GM12878 (cell line): Measurements from ENCODE around the gene CD9. TPM values are rescaled to one million over a fixed set of nuclear protein-coding genes. Genes with fewer than 3 reads are reported as not detected.

Experiments
- ATAC-seq: fragments of 200-7000 bp; cut with Tn5 transposase; 3 replicates; pipeline ENCODE4 v1.9.1; 2020; ENCODE audit warnings: mild to moderate bottlenecking, moderate library complexity
- BruUV-seq: library from RNA; stranded (reverse); fragments of 400-500 nt; replicated peaks from 2 replicates; lab custom pipeline; 2021; lab: Mats Ljungman, UMichigan
- CTCF ChIA-PET: fragments of 300-600 bp; sonication (Branson Sonifier 250); formaldehyde crosslinking; extraction: SDS; loops from one replicate; lab custom pipeline; 2021; ENCODE audit warnings: inconsistent platforms; lab: Yijun Ruan, JAX
- POLR2A ChIA-PET: fragments of 350-600 bp; formaldehyde crosslinking; extraction: SDS; loops from one replicate; lab custom pipeline; 2021; ENCODE audit warnings: inconsistent platforms; lab: Charles Lee
- RAD21 ChIA-PET: fragments of 300-600 bp; sonication (Branson Sonifier 250); formaldehyde crosslinking; loops from one replicate; lab custom pipeline; 2023; ENCODE audit warnings: antibody characterized with exemption; ENCODE audit not compliant: unreplicated experiment; lab: Charles Lee
- SMC1A ChIA-PET: fragments of 300-600 bp; sonication (Branson Sonifier 250); formaldehyde crosslinking; loops from one replicate; lab custom pipeline; 2023; ENCODE audit not compliant: unreplicated experiment, uncharacterized antibody; lab: Charles Lee
- DNase-seq: peaks from one replicate; pipeline ENCODE4 v3.0.0-alpha.2; 2011; ENCODE audit warnings: low read depth, low spot score
- FAIRE-seq: peaks from 3 replicates; lab custom pipeline; 2011; peaks lifted over from hg19 to GRCh38; lab: Jason Lieb, UNC
- H2AFZ ChIP-seq: 2 replicates; pipeline ENCODE4 v1.6.0; 2011; ENCODE audit warnings: low read depth, low read length, control low read depth; ENCODE audit not compliant: control insufficient read depth
- H3K27ac ChIP-seq: 2 replicates; pipeline ENCODE4 v1.5.1; 2011; ENCODE audit warnings: control low read depth; ENCODE audit not compliant: control insufficient read depth, insufficient read depth
- H3K27me3 ChIP-seq, 2 experiments: replicated peaks in 1 of 2; 2 replicates each; pipeline versions ENCODE4 v1.6.0 to v1.6.1; 2011; ENCODE audit warnings: low read length in 1 of 2; ENCODE audit not compliant: control insufficient read depth in 2 of 2, insufficient read depth in 2 of 2
- H3K36me3 ChIP-seq, 2 experiments: 2 replicates each; pipeline ENCODE4 v1.5.1; 2011; ENCODE audit warnings: low read length in 1 of 2; ENCODE audit not compliant: control insufficient read depth in 2 of 2, insufficient read depth in 2 of 2
- H3K4me1 ChIP-seq: 2 replicates; pipeline ENCODE4 v1.6.1; 2011; ENCODE audit warnings: mild to moderate bottlenecking, low read length, moderate library complexity, mixed read lengths; ENCODE audit not compliant: control insufficient read depth, insufficient read depth
- H3K4me2 ChIP-seq: 2 replicates; pipeline ENCODE4 v1.6.0; 2011; ENCODE audit warnings: control low read depth; ENCODE audit not compliant: control insufficient read depth, insufficient read depth
- H3K4me3 ChIP-seq: fragments of 200-600 bp; sonication (generic); 2 replicates; pipeline ENCODE4 v1.5.1; 2016
- H3K79me2 ChIP-seq: 2 replicates; pipeline ENCODE4 v1.6.0; 2011; ENCODE audit warnings: low read length; ENCODE audit not compliant: control insufficient read depth, insufficient read depth
- H3K9ac ChIP-seq: 2 replicates; pipeline ENCODE4 v1.8.0; 2011; ENCODE audit warnings: low read length, control low read depth, mixed read lengths; ENCODE audit not compliant: control insufficient read depth, insufficient read depth
- H3K9me3 ChIP-seq: replicated peaks from 3 replicates; pipeline ENCODE4 v1.5.1; 2011; ENCODE audit warnings: mild to moderate bottlenecking, low read length; ENCODE audit not compliant: control insufficient read depth, insufficient read depth
- H4K20me1 ChIP-seq: 2 replicates; pipeline ENCODE4 v1.6.0; 2011; ENCODE audit not compliant: control insufficient read depth, insufficient read depth
- ATF7 ChIP-seq: fragments of 450-650 bp; IDR thresholded peaks from 2 replicates; pipeline ENCODE4 v1.6.1; 2016; ENCODE audit warnings: low read depth, mild to moderate bottlenecking
- CHD1 ChIP-seq: IDR thresholded peaks from 2 replicates; pipeline ENCODE4 v1.6.1; 2012; ENCODE audit warnings: low read depth, low read length, improper control_type of control experiment
- CHD2 ChIP-seq: IDR thresholded peaks from 2 replicates; pipeline ENCODE4 v1.6.1; 2011; ENCODE audit warnings: low read depth, low read length, improper control_type of control experiment, borderline replicate concordance
- CREB1 ChIP-seq: IDR thresholded peaks from 2 replicates; pipeline ENCODE4 v1.6.1; 2012; ENCODE audit warnings: low read depth, mild to moderate bottlenecking, inconsistent platforms
- GABPA ChIP-seq: IDR thresholded peaks from 2 replicates; pipeline ENCODE4 v1.6.1; 2014; ENCODE audit warnings: antibody characterized with exemption, low read depth, mild to moderate bottlenecking, inconsistent platforms
- NR2F1 ChIP-seq: fragments of 450-650 bp; conservative IDR thresholded peaks from 2 replicates; pipeline ENCODE4 v1.6.1; 2017; ENCODE audit warnings: mild to moderate bottlenecking
- SIN3A ChIP-seq: IDR thresholded peaks from 2 replicates; pipeline ENCODE4 v1.6.1; 2012; ENCODE audit warnings: low read depth, low read length, improper control_type of control experiment
- TCF3 ChIP-seq: IDR thresholded peaks from 2 replicates; pipeline ENCODE4 v1.6.1; 2012; ENCODE audit warnings: low read depth, mild to moderate bottlenecking, low read length, borderline replicate concordance; ENCODE audit not compliant: insufficient read depth
- WRNIP1 ChIP-seq: IDR thresholded peaks from 2 replicates; pipeline ENCODE4 v1.6.1; 2011; ENCODE audit warnings: low read depth, low read length, improper control_type of control experiment, borderline replicate concordance
- WGBS: methylation state at CpG from one replicate; pipeline ENCODE4 v1.1.6; 2016; ENCODE audit warnings: low lambda C conversion rate; ENCODE audit not compliant: insufficient replicate concordance, insufficient coverage; ENCODE audit errors: missing lambda C conversion rate; 5-methylcytosine and 5-hydroxymethylcytosine counted together
- in situ Hi-C: fragments of 300-500 bp; cut with MboI; formaldehyde crosslinking; loops from 9 replicates; pipeline ENCODE4 v1.14.3; 2018; ENCODE audit warnings: mixed read lengths
- intact Hi-C: fragments of 100-400 bp; cut with micrococcal nuclease; formaldehyde crosslinking; loops from one replicate; pipeline ENCODE4 v1.14.2; 2022; ENCODE audit not compliant: unreplicated experiment
- polyA plus RNA-seq, 11 experiments: library from polyadenylated mRNA; depleted of rRNA in 4 of 11; unstranded in 6 of 11; stranded (reverse) in 5 of 11; fragments of >200 nt; fragmentation: Nextera tagmentation in 4 of 11; fragmentation: Illumina TruSeq in 1 of 11; extraction: Ambion mirVana in 4 of 11; extraction: Trizol in 1 of 11; gene quantifications; 1 replicate in 1 of 11; 2 replicates in 10 of 11; pipeline versions ENCODE4 v1.2.1 to v1.2.3, GENCODE V29; 2011 to 2016; ENCODE audit warnings: inconsistent platforms in 2 of 11, missing spikeins in 2 of 11, low read depth in 1 of 11
- total RNA-seq, 4 experiments: library from RNA; depleted of rRNA in 3 of 4; stranded (reverse); fragments of >200 nt in 3 of 4; fragmentation: Illumina TruSeq in 1 of 4; extraction: Trizol in 1 of 4; gene quantifications; 2 replicates each; pipeline versions ENCODE4 v1.2.1 to v1.2.3, GENCODE V29; 2013 to 2021
- TF ChIP-seq, protein P1 (sequence below): fragments of 450-650 bp; IDR thresholded peaks from 2 replicates; pipeline ENCODE4 v1.6.1; 2017; ENCODE audit warnings: mild to moderate bottlenecking, moderate library complexity
- TF ChIP-seq, protein P2 (sequence below): fragments of 450-650 bp; formaldehyde crosslinking; IDR thresholded peaks from 2 replicates; pipeline ENCODE4 v1.4.0; 2022; ENCODE audit warnings: mild to moderate bottlenecking, moderate library complexity

The CD9 gene
- total and polyA plus RNA-seq, 10 of the 15 experiments (the other 5 are each of a cell fraction or from before 2014, with no cell fraction given): 4.8 to 29.9 (median 9.7) TPM

DNA sequence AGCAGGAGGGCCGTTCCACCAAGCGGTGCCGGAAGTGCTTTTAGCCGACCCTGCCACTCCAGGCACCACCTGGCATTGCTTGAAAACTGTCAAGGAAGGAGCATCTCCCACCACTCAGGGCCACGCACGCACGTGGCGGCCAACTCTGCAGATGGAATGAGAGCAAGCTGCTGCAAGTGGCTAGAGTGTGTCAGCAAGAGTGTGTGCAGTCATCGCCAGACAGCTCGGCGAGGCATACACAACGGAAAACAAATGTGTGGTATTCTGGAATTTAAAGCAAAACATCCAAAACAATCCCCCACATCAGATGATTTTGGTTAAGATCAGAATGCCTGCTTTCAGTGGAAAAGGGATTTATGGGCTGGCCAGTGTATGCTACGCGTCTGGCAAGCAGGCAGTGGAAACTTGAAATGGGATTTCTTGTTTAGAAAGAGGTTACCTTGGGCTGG, 11.2 kb downstream of the CD9 start (continued):
- no peak for TF ChIP-seq GABPA
- TF ChIP-seq SIN3A: no peak
- TF ChIP-seq CHD2: no peak
- TF ChIP-seq ATF7: no peak
- no peak for TF ChIP-seq WRNIP1
- TF ChIP-seq, protein P1, sequence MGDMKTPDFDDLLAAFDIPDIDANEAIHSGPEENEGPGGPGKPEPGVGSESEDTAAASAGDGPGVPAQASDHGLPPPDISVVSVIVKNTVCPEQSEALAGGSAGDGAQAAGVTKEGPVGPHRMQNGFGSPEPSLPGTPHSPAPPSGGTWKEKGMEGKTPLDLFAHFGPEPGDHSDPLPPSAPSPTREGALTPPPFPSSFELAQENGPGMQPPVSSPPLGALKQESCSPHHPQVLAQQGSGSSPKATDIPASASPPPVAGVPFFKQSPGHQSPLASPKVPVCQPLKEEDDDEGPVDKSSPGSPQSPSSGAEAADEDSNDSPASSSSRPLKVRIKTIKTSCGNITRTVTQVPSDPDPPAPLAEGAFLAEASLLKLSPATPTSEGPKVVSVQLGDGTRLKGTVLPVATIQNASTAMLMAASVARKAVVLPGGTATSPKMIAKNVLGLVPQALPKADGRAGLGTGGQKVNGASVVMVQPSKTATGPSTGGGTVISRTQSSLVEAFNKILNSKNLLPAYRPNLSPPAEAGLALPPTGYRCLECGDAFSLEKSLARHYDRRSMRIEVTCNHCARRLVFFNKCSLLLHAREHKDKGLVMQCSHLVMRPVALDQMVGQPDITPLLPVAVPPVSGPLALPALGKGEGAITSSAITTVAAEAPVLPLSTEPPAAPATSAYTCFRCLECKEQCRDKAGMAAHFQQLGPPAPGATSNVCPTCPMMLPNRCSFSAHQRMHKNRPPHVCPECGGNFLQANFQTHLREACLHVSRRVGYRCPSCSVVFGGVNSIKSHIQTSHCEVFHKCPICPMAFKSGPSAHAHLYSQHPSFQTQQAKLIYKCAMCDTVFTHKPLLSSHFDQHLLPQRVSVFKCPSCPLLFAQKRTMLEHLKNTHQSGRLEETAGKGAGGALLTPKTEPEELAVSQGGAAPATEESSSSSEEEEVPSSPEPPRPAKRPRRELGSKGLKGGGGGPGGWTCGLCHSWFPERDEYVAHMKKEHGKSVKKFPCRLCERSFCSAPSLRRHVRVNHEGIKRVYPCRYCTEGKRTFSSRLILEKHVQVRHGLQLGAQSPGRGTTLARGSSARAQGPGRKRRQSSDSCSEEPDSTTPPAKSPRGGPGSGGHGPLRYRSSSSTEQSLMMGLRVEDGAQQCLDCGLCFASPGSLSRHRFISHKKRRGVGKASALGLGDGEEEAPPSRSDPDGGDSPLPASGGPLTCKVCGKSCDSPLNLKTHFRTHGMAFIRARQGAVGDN: no peak
- no peak for TF ChIP-seq NR2F1
- TF ChIP-seq, all 136 proteins: peak for 0

DNA sequence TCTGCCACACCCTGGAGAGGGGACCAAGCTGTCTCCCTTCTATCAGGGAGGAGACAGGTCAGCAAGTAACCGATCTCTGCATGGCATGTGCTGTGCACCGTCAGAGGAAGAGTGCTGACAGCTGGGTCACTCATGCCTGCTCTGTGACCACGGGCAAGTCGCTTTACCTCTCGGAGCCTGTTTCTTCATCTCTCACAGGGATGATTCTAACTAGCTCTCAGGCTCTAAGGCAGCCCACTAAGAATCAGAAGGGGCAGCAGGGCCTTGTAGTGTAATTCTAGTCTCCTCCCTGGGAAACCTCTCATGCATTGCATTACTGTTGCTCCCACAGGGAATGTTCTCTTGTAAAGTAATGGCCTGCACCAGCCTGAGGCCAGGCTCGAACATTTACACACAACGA, 11.9 kb downstream of the CD9 start:
- no peak overlapping the region for H3K4me3 ChIP-seq
- no TSS peak for BruUV-seq
- CTCF ChIA-PET: interaction anchor here (0.9 to 21.0 kb wide), 5 partner anchors 9 to 73 kb away, joined by 3 to 401 read pairs (median 19); partner anchors contain the start of gene CD9
- POLR2A ChIA-PET: interaction anchor here (1.0 to 1.7 kb wide), 3 partner anchors 10 to 14 kb away, joined by 3 to 7 read pairs (median 5); partner anchors contain the start of gene CD9
- DNase-seq: no peak
- RAD21 ChIA-PET: interaction anchor here (2.0 to 3.0 kb wide), 2 partner anchors 18 to 66 kb away, joined by 6 to 9 read pairs; no protein-coding TSS in a partner anchor
- H4K20me1 ChIP-seq: no peaks in the 10 kb centered on the region; the same call in 1 of the 2 replicates
- intact Hi-C loops: no loop called here
- SMC1A ChIA-PET: interaction anchor here (0.8 to 5.5 kb wide), 5 partner anchors 10 to 18 kb away, joined by 3 to 30 read pairs (median 7); partner anchors contain the start of gene CD9
- H3K9me3 ChIP-seq: no peaks in the 10 kb centered on the region
- no peak overlapping the region for H3K4me2 ChIP-seq
- 33% methylated on average over 7 of the region's 7 CpGs for WGBS
- no peaks in the 10 kb centered on the region for H3K36me3 ChIP-seq
- no peak overlapping the region for H2AFZ ChIP-seq
- ATAC-seq: no peak
- in situ Hi-C loops: no loop called here
- no peaks in the 10 kb centered on the region for H3K4me1 ChIP-seq
- no peak overlapping the region for H3K9ac ChIP-seq
- FAIRE-seq: no peak
- no peaks in the 10 kb centered on the region; a peak in 1 of 4 replicates for H3K27me3 ChIP-seq
- H3K27ac ChIP-seq: no peak overlapping the region
- no peaks in the 10 kb centered on the region for H3K79me2 ChIP-seq
- TF ChIP-seq TCF3 (no peak), CREB1 (no peak), CHD1 (no peak)
- TF ChIP-seq, protein P1: no peak
- TF ChIP-seq, protein P2, sequence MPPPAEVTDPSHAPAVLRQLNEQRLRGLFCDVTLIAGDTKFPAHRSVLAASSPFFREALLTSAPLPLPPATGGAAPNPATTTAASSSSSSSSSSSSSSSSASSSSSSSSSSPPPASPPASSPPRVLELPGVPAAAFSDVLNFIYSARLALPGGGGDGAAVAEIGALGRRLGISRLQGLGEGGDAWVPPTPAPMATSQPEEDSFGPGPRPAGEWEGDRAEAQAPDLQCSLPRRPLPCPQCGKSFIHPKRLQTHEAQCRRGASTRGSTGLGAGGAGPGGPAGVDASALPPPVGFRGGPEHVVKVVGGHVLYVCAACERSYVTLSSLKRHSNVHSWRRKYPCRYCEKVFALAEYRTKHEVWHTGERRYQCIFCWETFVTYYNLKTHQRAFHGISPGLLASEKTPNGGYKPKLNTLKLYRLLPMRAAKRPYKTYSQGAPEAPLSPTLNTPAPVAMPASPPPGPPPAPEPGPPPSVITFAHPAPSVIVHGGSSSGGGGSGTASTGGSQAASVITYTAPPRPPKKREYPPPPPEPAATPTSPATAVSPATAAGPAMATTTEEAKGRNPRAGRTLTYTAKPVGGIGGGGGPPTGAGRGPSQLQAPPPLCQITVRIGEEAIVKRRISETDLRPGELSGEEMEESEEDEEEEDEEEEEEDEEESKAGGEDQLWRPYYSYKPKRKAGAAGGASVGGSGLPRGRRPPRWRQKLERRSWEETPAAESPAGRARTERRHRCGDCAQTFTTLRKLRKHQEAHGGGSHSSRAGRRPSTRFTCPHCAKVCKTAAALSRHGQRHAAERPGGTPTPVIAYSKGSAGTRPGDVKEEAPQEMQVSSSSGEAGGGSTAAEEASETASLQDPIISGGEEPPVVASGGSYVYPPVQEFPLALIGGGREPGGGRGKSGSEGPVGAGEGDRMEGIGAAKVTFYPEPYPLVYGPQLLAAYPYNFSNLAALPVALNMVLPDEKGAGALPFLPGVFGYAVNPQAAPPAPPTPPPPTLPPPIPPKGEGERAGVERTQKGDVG (CRISPR knock-in tag): no peak
